A549 treated with CORT108297 at 1 μM for 4 hours (cell line): ENCODE data around the gene TRIM60. TPM values are rescaled to one million over a fixed set of nuclear protein-coding genes. Genes with fewer than 3 reads are reported as not detected.

Source experiments
- total RNA-seq: library from RNA; stranded (reverse); fragments of 200-300 nt; extraction: Qiagen RNA extraction; gene quantifications from 5 replicates; pipeline ENCODE4 v1.2.3, GENCODE V29; 2022

The TRIM60 gene
- not detected in 5 replicates for total RNA-seq

DNA sequence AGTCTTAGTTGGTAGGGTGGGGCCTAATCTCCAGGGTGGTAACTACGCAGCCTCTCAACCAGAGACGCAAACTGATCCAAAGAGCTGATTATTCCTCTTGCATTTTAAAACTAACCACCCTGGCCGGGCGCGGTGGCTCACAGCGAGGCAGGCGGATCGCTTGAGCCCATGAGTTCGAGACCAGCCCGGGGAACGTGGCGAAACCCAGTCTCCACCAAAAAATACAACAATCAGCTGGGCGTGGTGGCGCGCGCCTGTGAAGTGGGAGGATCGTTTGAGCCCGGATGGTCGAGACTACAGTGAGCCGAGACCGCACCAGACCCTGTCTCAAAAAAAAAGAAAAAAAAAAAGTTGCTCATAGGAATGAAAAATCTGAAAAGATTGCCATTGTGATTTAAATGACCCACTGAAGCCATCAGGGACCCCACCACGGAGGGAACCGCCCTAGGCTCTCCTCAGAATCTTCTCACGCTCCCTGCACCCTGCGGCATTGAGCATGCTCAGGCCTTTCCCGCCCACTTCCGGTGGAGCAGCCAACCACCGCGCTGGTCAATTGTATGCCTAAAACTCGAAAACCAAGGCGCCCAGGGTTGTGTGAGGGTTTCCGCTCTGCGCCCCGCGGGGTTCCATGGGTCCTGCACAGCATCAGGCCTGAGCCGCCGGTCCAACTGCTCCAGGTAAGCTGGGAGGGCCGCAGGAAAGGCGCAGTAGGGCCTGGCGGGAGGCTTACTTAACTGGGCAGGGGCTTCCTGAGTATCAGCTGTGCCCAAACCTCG, at the start of gene TRIM60:
TRIM60 (plus strand) TSS at position 564 of the 776 bp plus-strand sequence. CDS start 8,074 bp downstream, outside the sequence.

DNA sequence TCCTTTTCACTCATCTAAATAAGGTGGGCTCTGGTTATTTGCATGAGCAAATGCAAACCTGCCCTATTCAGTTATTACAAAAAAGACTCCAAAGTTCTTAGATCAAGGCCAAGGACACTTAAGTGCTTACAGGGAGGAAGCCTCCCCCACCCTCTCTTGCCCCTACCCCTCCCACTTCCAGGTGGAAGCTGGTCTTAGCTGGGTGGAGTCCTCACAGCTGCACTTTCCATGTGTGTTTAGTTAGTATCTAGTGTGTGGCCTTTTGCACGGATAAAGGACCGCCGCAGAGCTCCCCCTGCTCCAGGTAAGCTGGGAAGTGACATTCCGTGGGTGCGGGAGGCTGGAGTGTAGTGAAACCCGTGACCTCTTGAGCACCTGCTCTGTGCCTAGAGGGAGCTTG, 21.8 kb downstream of the TRIM60 start, which contains the start of gene TRIM75:
TRIM75 (plus strand) TSS at position 222 of the 400 bp plus-strand sequence. CDS start 5,282 bp downstream, outside the sequence.

Other genes starting within 250 kb of the TRIM60 start
- gene APELA, start 154.8 kb upstream of the TRIM60 start, total RNA-seq: not detected in 5 replicates
- not detected in 5 replicates for gene TRIM61, start 54.3 kb upstream of the TRIM60 start, total RNA-seq
- gene TRIM75, start 21.9 kb downstream of the TRIM60 start, total RNA-seq: not detected in 5 replicates
- 6.9 to 8.0 TPM (median 7.4 TPM) in 5 replicates for gene TMEM192, start 80.9 kb downstream of the TRIM60 start, total RNA-seq
- 10.6 to 13.8 TPM (median 12.7 TPM) in 5 replicates for gene KLHL2, start 175.6 kb downstream of the TRIM60 start, total RNA-seq